ENCODE measurements around the gene EPB41L5. TPM values are rescaled to one million over a fixed set of nuclear protein-coding genes. Genes with fewer than 3 reads are reported as not detected.
A peak's percentile ranks its signal among the peaks of the same experiment; 100 is the strongest.

EPB41L5 gene
- total RNA-seq, 1 donor from 2014 or later = 27.0 TPM

DNA sequence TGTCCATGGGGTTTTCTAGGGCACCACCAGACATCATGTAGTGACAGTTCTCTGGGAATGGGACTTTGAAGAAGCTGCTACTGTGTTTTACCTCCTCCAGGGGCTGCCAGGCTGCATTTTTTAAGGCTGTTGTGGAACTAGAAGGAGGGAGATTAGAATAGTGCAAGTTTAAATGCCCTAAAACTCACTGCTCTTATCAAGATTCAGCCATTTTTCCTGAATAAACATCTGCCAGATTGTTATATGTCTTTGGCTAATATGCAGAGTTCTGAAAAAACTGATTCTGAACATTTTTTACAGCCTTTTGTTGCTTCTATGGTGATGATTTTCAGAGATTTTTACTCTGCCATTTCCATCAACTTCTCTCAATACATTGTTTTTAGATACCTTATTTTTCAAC is 8.6 kb upstream of the EPB41L5 start:
- TF ChIP-seq, protein P1, sequence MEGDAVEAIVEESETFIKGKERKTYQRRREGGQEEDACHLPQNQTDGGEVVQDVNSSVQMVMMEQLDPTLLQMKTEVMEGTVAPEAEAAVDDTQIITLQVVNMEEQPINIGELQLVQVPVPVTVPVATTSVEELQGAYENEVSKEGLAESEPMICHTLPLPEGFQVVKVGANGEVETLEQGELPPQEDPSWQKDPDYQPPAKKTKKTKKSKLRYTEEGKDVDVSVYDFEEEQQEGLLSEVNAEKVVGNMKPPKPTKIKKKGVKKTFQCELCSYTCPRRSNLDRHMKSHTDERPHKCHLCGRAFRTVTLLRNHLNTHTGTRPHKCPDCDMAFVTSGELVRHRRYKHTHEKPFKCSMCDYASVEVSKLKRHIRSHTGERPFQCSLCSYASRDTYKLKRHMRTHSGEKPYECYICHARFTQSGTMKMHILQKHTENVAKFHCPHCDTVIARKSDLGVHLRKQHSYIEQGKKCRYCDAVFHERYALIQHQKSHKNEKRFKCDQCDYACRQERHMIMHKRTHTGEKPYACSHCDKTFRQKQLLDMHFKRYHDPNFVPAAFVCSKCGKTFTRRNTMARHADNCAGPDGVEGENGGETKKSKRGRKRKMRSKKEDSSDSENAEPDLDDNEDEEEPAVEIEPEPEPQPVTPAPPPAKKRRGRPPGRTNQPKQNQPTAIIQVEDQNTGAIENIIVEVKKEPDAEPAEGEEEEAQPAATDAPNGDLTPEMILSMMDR (conservative IDR thresholded peaks at IDR 0.05; ENCODE audit: low read depth, low read length) = no peak

DNA sequence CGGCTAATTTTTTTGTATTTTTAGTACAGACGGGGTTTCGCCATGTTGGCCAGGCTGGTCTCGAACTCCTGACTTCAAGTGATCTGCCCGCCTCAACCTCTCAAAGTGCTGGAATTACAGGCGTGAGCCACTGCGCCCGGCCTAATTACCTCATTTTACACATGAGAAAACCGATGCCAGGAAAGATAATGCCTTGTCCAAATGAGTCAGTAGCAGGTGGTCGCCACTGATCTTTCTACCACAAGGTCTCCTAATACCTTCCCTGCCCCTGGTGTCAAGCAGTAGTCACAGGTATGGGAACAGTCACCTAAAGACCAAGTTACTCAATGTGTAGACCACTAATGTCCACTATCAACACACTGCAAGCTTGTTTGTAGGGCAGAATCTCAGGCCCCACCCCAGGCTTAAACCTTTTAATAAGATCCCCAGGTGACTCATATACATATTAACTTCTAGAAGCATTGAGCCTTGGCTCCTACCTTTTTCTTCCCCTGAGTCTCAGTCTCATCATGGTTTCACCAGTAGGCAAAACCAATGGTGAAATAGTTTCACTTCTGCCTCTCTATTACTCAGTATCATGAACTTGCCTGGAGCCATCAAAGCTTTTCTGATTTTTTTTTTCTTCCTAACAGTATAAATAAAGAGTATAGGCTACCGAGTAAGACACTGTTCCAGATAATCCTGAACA is 6.9 kb upstream of the EPB41L5 start:
- TF ChIP-seq, protein P1 (conservative IDR thresholded peaks at IDR 0.05; ENCODE audit: low read depth, low read length) = no peak
- DNase-seq (ENCODE audit: low read depth) = no peak
- no peak overlapping the region for H3K4me3 ChIP-seq (ENCODE audit: low read depth, low read length)

More for the DNA sequence above, 8.6 kb upstream of the EPB41L5 start:
- H3K4me3 ChIP-seq (ENCODE audit: low read depth, low read length) = no peak overlapping the region
- no peak for DNase-seq (ENCODE audit: low read depth)

DNA sequence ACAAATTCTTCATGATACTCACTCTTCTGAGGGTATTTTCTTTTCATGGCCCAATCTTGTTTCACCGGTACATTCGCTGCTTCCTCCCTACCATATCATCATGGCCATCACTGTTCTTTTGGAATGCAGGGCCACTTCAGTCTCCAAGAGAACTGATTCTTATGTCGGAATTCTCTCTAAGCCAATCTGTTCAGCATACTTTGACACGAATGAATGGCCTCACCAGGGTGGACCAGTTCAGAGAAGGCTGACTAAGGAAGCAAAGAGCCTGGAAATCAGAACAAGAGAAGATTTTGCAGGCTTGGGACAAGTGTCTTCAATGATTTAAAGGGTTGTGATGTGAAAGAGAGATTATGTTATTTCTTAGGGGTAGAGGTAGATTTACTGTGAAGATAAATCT is 5.0 kb upstream of the EPB41L5 start:
- TF ChIP-seq, protein P1 (conservative IDR thresholded peaks at IDR 0.05; ENCODE audit: low read depth, low read length) = no peak
- H3K4me3 ChIP-seq (ENCODE audit: low read depth, low read length) = no peak overlapping the region
- DNase-seq (ENCODE audit: low read depth) = no peak

DNA sequence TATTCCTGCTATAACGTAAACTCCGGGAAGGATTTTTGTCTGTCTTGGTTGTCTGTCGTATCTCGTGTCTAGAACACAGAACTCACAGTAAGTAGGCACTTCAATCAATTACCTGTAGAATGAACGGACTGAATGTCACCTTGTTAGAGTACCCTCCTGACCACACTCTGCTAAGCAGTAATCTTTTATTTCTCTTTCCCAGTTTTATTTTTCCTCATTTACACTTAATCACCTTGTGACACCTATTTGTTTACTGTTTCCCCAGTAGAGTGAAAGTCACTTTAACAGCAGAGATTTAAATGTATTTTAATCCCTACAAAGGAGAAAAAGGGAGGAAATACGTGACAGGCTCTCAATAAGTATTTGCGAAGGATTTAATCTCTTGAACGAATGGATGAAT is 514 bp upstream of the EPB41L5 start:
- no peak for DNase-seq (ENCODE audit: low read depth)
- TF ChIP-seq, protein P1 (conservative IDR thresholded peaks at IDR 0.05; ENCODE audit: low read depth, low read length) = no peak
- H3K4me3 ChIP-seq (ENCODE audit: low read depth, low read length) = peak overlapping the region; percentile 87

DNA sequence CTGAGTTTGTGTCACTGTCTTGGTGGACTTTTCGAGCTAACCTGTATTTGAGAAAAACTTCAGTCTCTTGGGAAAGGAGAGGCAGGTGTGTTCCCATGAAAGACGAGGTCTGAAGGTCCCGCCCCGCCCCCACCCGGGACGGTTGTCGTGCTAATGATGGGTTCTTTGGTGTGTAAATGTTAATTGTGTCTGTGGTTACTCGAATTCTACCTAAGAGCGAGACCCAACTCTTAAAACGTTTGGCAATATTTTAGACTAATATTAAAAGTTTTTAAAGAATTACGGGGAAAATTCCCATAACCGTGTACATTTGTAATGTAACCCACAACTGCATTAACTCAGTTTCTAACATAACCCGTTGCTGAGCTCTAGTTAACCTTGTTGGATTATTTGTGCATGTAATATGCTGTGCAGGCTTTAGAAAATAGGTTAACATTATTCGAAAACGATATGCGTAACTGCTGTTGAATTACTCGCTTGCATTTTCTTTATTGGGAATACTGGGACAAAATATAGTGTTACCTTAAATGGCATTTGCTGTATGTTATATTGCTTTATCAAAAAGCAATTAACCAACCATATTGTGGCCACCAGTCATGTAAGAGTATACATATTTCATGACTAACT is 833 bp downstream of the EPB41L5 start:
- DNase-seq (ENCODE audit: low read depth) = no peak
- TF ChIP-seq, protein P1 (conservative IDR thresholded peaks at IDR 0.05; ENCODE audit: low read depth, low read length) = no peak
- peak overlapping the region; percentile 87 for H3K4me3 ChIP-seq (ENCODE audit: low read depth, low read length)

DNA sequence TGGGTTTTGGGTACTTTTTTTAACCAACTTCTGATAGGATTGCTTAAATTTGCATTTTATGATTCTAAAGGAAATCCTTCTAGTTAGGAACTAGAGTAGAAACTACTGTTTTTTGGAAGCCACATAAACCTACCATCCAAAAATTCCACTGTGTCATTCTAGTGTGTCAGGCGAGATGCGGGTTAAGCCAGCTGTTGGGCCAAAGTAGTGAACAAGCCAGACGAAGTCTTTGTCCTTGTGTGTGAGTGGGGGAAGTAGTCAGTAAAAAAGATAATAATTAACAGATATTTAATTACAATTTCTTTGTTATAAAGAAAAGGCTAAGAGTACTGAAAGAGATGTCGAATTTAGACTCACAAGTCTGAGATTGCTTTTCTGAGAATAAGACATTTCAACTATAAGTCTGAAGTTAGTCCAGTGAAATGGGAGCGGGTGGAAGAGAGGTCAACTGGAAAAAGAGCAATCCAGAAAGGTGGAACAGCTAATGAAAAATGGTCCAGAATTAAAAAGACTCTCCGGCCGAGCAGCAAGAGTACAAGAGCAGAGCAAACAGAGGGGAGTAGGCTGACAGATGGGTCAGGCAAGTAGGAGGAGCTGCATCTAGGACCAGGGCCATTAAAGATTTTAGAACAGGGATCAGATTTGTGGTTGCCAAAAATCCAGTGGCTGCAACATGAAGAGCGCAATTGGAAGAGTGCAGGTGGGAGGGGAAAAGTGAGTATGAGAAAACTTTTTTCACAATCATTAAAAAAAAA is 1.5 kb downstream of the EPB41L5 start:
- DNase-seq (ENCODE audit: low read depth) = no peak
- TF ChIP-seq, protein P1 (conservative IDR thresholded peaks at IDR 0.05; ENCODE audit: low read depth, low read length) = no peak
- peak overlapping the region; percentile 87 for H3K4me3 ChIP-seq (ENCODE audit: low read depth, low read length)

All from epithelial cell of proximal tubule (primary cell).